Measurements from ENCODE around the gene PDCD11.
"Not testable (repeated sequence)": the region's sequence is repeated elsewhere in the genome, so short reads cannot be mapped to it uniquely, and the experiment has no call there.

DNA sequence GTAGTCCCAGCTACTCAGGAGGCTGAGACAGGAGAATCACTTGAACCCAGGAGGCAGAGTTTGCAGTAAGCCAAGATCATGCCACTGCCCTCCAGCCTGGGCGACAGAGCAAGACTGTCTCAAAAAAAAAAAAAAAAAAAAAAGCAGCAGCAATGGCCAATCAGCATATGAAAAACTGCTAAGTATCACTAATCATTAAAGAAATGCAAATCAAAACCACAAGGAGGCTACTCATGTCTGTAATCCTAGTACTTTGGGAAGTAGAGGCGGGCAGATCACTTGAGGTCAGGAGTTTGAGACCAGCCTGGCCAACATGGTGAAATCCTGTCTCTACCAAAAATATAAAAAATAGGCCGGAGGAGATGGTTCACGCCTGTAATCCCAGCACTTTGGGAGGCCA, 41.9 kb upstream of the PDCD11 start:
- TF ChIP-seq EZH2phosphoT487 (IDR thresholded peaks at IDR 0.05; ENCODE audit: low read length); CTCF (IDR thresholded peaks at IDR 0.05; ENCODE audit: low read length); EZH2 (optimal IDR thresholded peaks at IDR 0.05; ENCODE audit: low read depth, low read length): not testable (repeated sequence)
